COR-L47 (cell line): ENCODE measurements around the gene DAAM2.

Experiments used
- DNase-seq: peaks from one replicate; lab custom pipeline; 2025; lab: John Stamatoyannopoulos, UW

Gene DAAM2

GRCh38 chr6:39887692-39888450 lies 95.7 kb downstream of the DAAM2 start:
- no peak for DNase-seq

- no peak for DNase-seq
Observed at GRCh38 chr6:39889229-39889628, 97.1 kb downstream of the DAAM2 start.

- DNase-seq, result no peak
Observed at GRCh38 chr6:39891353-39891752, 99.2 kb downstream of the DAAM2 start.

- no peak for DNase-seq
Observed at GRCh38 chr6:39891976-39892375, 99.8 kb downstream of the DAAM2 start.

GRCh38 chr6:39892490-39893129 lies 100.4 kb downstream of the DAAM2 start:
- peak; percentile 24 for DNase-seq

GRCh38 chr6:39893286-39893685 lies 101.1 kb downstream of the DAAM2 start:
- DNase-seq, result no peak

GRCh38 chr6:39896701-39897100 lies 104.5 kb downstream of the DAAM2 start:
- no peak for DNase-seq

GRCh38 chr6:39897698-39898097 lies 105.5 kb downstream of the DAAM2 start:
- DNase-seq, result no peak

- no peak for DNase-seq
Observed at GRCh38 chr6:39898625-39899024, 106.4 kb downstream of the DAAM2 start.

GRCh38 chr6:39899554-39900295 lies 107.5 kb downstream of the DAAM2 start:
- DNase-seq, result no peak

GRCh38 chr6:39901116-39901655 lies 109.0 kb downstream of the DAAM2 start:
- DNase-seq, result no peak

GRCh38 chr6:39901670-39902069 lies 109.5 kb downstream of the DAAM2 start:
- no peak for DNase-seq

GRCh38 chr6:39902136-39902535 lies 110.0 kb downstream of the DAAM2 start:
- DNase-seq, result no peak

GRCh38 chr6:39902786-39903465 lies 110.8 kb downstream of the DAAM2 start:
- DNase-seq, result no peak

GRCh38 chr6:39903656-39904055 lies 111.5 kb downstream of the DAAM2 start:
- DNase-seq, result no peak

GRCh38 chr6:39904946-39905639 lies 112.9 kb downstream of the DAAM2 start:
- no peak for DNase-seq

- DNase-seq, result no peak
Observed at GRCh38 chr6:39905640-39905975, 113.4 kb downstream of the DAAM2 start.

- no peak for DNase-seq
Observed at GRCh38 chr6:39906318-39906761, 114.2 kb downstream of the DAAM2 start.

GRCh38 chr6:39907871-39908575 lies 115.8 kb downstream of the DAAM2 start:
- no peak for DNase-seq

GRCh38 chr6:39908838-39909583 lies 116.8 kb downstream of the DAAM2 start:
- DNase-seq, result no peak
